ENCODE measurements around the gene HERC4. TPM values are rescaled to one million over a fixed set of nuclear protein-coding genes. Genes with fewer than 3 reads are reported as not detected.

HERC4 gene
- total RNA-seq, 3 donors from 2014 or later: 43.2 to 81.4 (median 66.2) TPM

- Histone ChIP-seq H3K9me3 (no peaks in the 10 kb centered on the region), H3K36me3 (no peaks in the 10 kb centered on the region), H3K27me3 (no peaks in the 10 kb centered on the region), H3K27ac (no peak overlapping the region), H3K4me1 (no peaks in the 10 kb centered on the region), H3K4me3 (no peak overlapping the region)
- TF ChIP-seq CTCF (IDR thresholded peaks at IDR 0.05) (no peak), POLR2AphosphoS5 (IDR thresholded peaks at IDR 0.05) (no peak), POLR2A (IDR thresholded peaks at IDR 0.05) (no peak)
- no peak for DNase-seq (ENCODE audit: low spot score in 2 of 2)
- intact Hi-C loops (cut with DNase I; ENCODE audit: low total_unique reads): loop anchor here (10.0 kb wide), 1 partner anchor 713 kb away; no protein-coding TSS in a partner anchor
Measured at GRCh38 chr10:67917679-67918078, 157.4 kb downstream of the HERC4 start.

- TF ChIP-seq POLR2A (IDR thresholded peaks at IDR 0.05): no peak
- TF ChIP-seq POLR2AphosphoS5 (IDR thresholded peaks at IDR 0.05): no peak
- no peak for TF ChIP-seq CTCF (IDR thresholded peaks at IDR 0.05)
- Histone ChIP-seq H3K27ac (no peak overlapping the region), H3K36me3 (no peaks in the 10 kb centered on the region), H3K27me3 (no peaks in the 10 kb centered on the region), H3K4me1 (no peaks in the 10 kb centered on the region), H3K9me3 (no peaks in the 10 kb centered on the region), H3K4me3 (no peak overlapping the region)
- intact Hi-C loops (cut with DNase I; ENCODE audit: low total_unique reads): loop anchor here (10.0 kb wide), 1 partner anchor 712 kb away; no protein-coding TSS in a partner anchor
- no peak for DNase-seq (ENCODE audit: low spot score in 2 of 2)
Measured at GRCh38 chr10:67917169-67917568, 157.9 kb downstream of the HERC4 start.

GRCh38 chr10:67914777-67915340, 160.2 kb downstream of the HERC4 start:
- H3K4me3 ChIP-seq: no peak overlapping the region
- TF ChIP-seq POLR2A (IDR thresholded peaks at IDR 0.05) (no peak), POLR2AphosphoS5 (IDR thresholded peaks at IDR 0.05) (no peak), CTCF (IDR thresholded peaks at IDR 0.05) (no peak)
- no peaks in the 10 kb centered on the region for H3K9me3 ChIP-seq
- no peak overlapping the region for H3K27ac ChIP-seq
- intact Hi-C loops (cut with DNase I; ENCODE audit: low total_unique reads): loop anchor here (10.0 kb wide), 1 partner anchor 710 kb away; no protein-coding TSS in a partner anchor
- H3K27me3 ChIP-seq: no peaks in the 10 kb centered on the region
- H3K4me1 ChIP-seq: no peaks in the 10 kb centered on the region
- no peak for DNase-seq (ENCODE audit: low spot score in 2 of 2)
- no peaks in the 10 kb centered on the region for H3K36me3 ChIP-seq

GRCh38 chr10:67912331-67912946, 162.6 kb downstream of the HERC4 start:
- no peak overlapping the region for H3K4me3 ChIP-seq
- no peaks in the 10 kb centered on the region for H3K9me3 ChIP-seq
- H3K27me3 ChIP-seq: no peaks in the 10 kb centered on the region
- intact Hi-C loops (cut with DNase I; ENCODE audit: low total_unique reads): loop anchor here (10.0 kb wide), 1 partner anchor 708 kb away; no protein-coding TSS in a partner anchor
- TF ChIP-seq CTCF (IDR thresholded peaks at IDR 0.05): no peak
- TF ChIP-seq POLR2AphosphoS5 (IDR thresholded peaks at IDR 0.05): no peak
- TF ChIP-seq POLR2A (IDR thresholded peaks at IDR 0.05): no peak
- no peak for DNase-seq (ENCODE audit: low spot score in 2 of 2)
- no peak overlapping the region for H3K27ac ChIP-seq
- H3K36me3 ChIP-seq: no peaks in the 10 kb centered on the region
- no peaks in the 10 kb centered on the region for H3K4me1 ChIP-seq

- Histone ChIP-seq H3K4me1 (no peaks in the 10 kb centered on the region), H3K36me3 (no peaks in the 10 kb centered on the region), H3K9me3 (no peaks in the 10 kb centered on the region), H3K4me3 (no peak overlapping the region), H3K27ac (no peak overlapping the region), H3K27me3 (no peaks in the 10 kb centered on the region)
- TF ChIP-seq POLR2A (IDR thresholded peaks at IDR 0.05) (no peak), CTCF (IDR thresholded peaks at IDR 0.05) (no peak), POLR2AphosphoS5 (IDR thresholded peaks at IDR 0.05) (no peak)
- DNase-seq (ENCODE audit: low spot score in 2 of 2): no peak
- intact Hi-C loops (cut with DNase I; ENCODE audit: low total_unique reads): no loop called here
Measured at GRCh38 chr10:67903581-67903980, 171.5 kb downstream of the HERC4 start.

Data from breast epithelium (tissue), 4 donors.